B cell (primary cell): ENCODE results near the gene LYSMD1. TPM values are rescaled to one million over a fixed set of nuclear protein-coding genes. Genes with fewer than 3 reads are reported as not detected.
"Not testable (repeated sequence)": the region's sequence is repeated elsewhere in the genome, so short reads cannot be mapped to it uniquely, and the experiment has no call there.

Experiments
- ATAC-seq: fragments of 200-7000 bp; cut with Tn5 transposase; one replicate; pipeline ENCODE4 v1.10.0; 2021; ENCODE audit warnings: low read depth, mild to moderate bottlenecking, moderate number of reproducible peaks, moderate library complexity
- CTCF ChIA-PET: fragments of 350-600 bp; sonication (Branson Sonifier 250); formaldehyde crosslinking; loops from one replicate; lab custom pipeline; 2021; ENCODE audit warnings: antibody characterized with exemption, inconsistent platforms; lab: Charles Lee
- POLR2A ChIA-PET: fragments of 350-600 bp; sonication (Branson Sonifier 250); formaldehyde crosslinking; loops from one replicate; lab custom pipeline; 2021; ENCODE audit warnings: antibody characterized with exemption; lab: Charles Lee
- DNase-seq: peaks from one replicate; pipeline ENCODE4 v3.0.0; 2013
- H2AFZ ChIP-seq: 2 replicates; pipeline ENCODE4 v1.6.1; 2012; ENCODE audit warnings: mild to moderate bottlenecking, low read depth, low read length; ENCODE audit not compliant: insufficient read depth, poor library complexity, severe bottlenecking
- H3K27ac ChIP-seq, 2 donors: 1 replicate in 1 of 2; 2 replicates in 1 of 2; pipeline ENCODE4 v1.5.1; 2012 to 2013; ENCODE audit warnings: low read length in 2 of 2, mild to moderate bottlenecking in 2 of 2, moderate library complexity in 1 of 2
- H3K27me3 ChIP-seq, 4 experiments: fragments of 200-600 bp in 1 of 4; sonication (generic) in 1 of 4; replicated peaks in 1 of 4; 1 replicate in 2 of 4; 2 replicates in 2 of 4; pipeline versions ENCODE4 v1.6.1 to v1.7.0; 2013 to 2016; ENCODE audit warnings: low read length in 3 of 4, mild to moderate bottlenecking in 2 of 4, mixed read lengths in 1 of 4, moderate library complexity in 1 of 4; ENCODE audit not compliant: insufficient read depth in 4 of 4, control insufficient read depth in 3 of 4; ENCODE audit errors: control extremely low read depth in 1 of 4
- H3K36me3 ChIP-seq, 2 experiments: replicated peaks in 1 of 2; 1 replicate in 1 of 2; 2 replicates in 1 of 2; pipeline versions ENCODE4 v1.6.1 to v1.7.1; 2013; ENCODE audit warnings: low read length in 1 of 2; ENCODE audit not compliant: insufficient read depth in 2 of 2, control insufficient read depth in 1 of 2; ENCODE audit errors: control extremely low read depth in 1 of 2, extremely low read depth in 1 of 2
- H3K4me1 ChIP-seq, 2 donors: fragments of 200-600 bp in 1 of 2; sonication (generic) in 1 of 2; 1 replicate in 1 of 2; 2 replicates in 1 of 2; pipeline versions ENCODE4 v1.5.1 to v1.6.1; 2013 to 2017; ENCODE audit warnings: low read length in 2 of 2; ENCODE audit not compliant: control insufficient read depth in 2 of 2, insufficient read depth in 2 of 2
- H3K4me2 ChIP-seq: replicated peaks from 2 replicates; pipeline ENCODE3; 2012; ENCODE audit warnings: mild to moderate bottlenecking, low read depth, low read length; ENCODE audit not compliant: poor library complexity, severe bottlenecking
- H3K4me3 ChIP-seq, 5 experiments: fragments of 200-600 bp in 1 of 5; sonication (generic) in 1 of 5; 1 replicate in 3 of 5; 2 replicates in 2 of 5; pipeline versions ENCODE4 v1.5.1 to v1.7.0; 2011 to 2016; ENCODE audit warnings: low read length in 4 of 5, mild to moderate bottlenecking in 4 of 5, low read depth in 2 of 5, control low read depth in 1 of 5, moderate library complexity in 1 of 5; ENCODE audit not compliant: insufficient read depth in 1 of 5; ENCODE audit errors: control extremely low read depth in 1 of 5, extremely low read depth in 1 of 5
- H3K79me2 ChIP-seq: fragments of 200-600 bp; sonication (generic); one replicate; pipeline ENCODE4 v1.6.0; 2016; ENCODE audit warnings: low read length; ENCODE audit not compliant: control insufficient read depth, insufficient read depth
- H3K9ac ChIP-seq: fragments of 200-600 bp; sonication (generic); 2 replicates; pipeline ENCODE4 v1.6.1; 2017; ENCODE audit warnings: mild to moderate bottlenecking, low read length, moderate library complexity
- H3K9me3 ChIP-seq, 3 donors: one replicate each; pipeline versions ENCODE4 v1.6.1 to v1.7.1; 2013; ENCODE audit warnings: low read length in 2 of 3; ENCODE audit not compliant: control insufficient read depth in 2 of 3, insufficient read depth in 1 of 3; ENCODE audit errors: control extremely low read depth in 1 of 3
- H4K20me1 ChIP-seq: 2 replicates; pipeline ENCODE4 v1.6.0; 2012; ENCODE audit warnings: mild to moderate bottlenecking, low read length; ENCODE audit not compliant: insufficient read depth, control insufficient read depth, poor library complexity, severe bottlenecking
- H3K27ac Mint-ChIP-seq: one replicate; pipeline ENCODE4 v1.8.0; 2021; ENCODE audit warnings: mixed read lengths
- H3K27me3 Mint-ChIP-seq: one replicate; pipeline ENCODE4 v1.8.0; 2021; ENCODE audit warnings: mixed read lengths
- H3K4me1 Mint-ChIP-seq: one replicate; pipeline ENCODE4 v1.8.0; 2021; ENCODE audit warnings: mixed read lengths
- H3K4me3 Mint-ChIP-seq: one replicate; pipeline ENCODE4 v1.8.0; 2021; ENCODE audit warnings: mixed read lengths
- H3K9me3 Mint-ChIP-seq: one replicate; pipeline ENCODE4 v1.8.0; 2022; ENCODE audit warnings: mixed read lengths; ENCODE audit not compliant: insufficient read depth
- EZH2 ChIP-seq: IDR thresholded peaks from 2 replicates; pipeline ENCODE4 v1.6.1; 2012; ENCODE audit warnings: borderline replicate concordance, low read depth, mild to moderate bottlenecking, moderate library complexity, low read length; ENCODE audit not compliant: insufficient read depth, poor library complexity, severe bottlenecking
- WGBS: methylation state at CpG from one replicate; pipeline ENCODE4 v1.1.5; 2013; ENCODE audit warnings: missing lambda C conversion rate; ENCODE audit not compliant: insufficient coverage; 5-methylcytosine and 5-hydroxymethylcytosine counted together
- intact Hi-C: fragments of 100-400 bp; cut with micrococcal nuclease; formaldehyde crosslinking; loops from one replicate; pipeline ENCODE4 v1.10.0; 2022
- polyA plus RNA-seq: library from polyadenylated mRNA; depleted of rRNA; stranded (reverse); fragments of >200 nt; gene quantifications from 2 replicates; pipeline ENCODE4 v1.2.3, GENCODE V29; 2012
- total RNA-seq, 2 donors: library from RNA; stranded (reverse); fragments of 120-200 nt in 1 of 2; gene quantifications; 1 replicate in 1 of 2; 2 replicates in 1 of 2; pipeline versions ENCODE4 v1.2.3 to v1.2.4, GENCODE V29; 2013 to 2022
- TF ChIP-seq, protein P1 (sequence below): fragments of 200-600 bp; IDR thresholded peaks from one replicate; pipeline ENCODE4 v1.8.0; 2022; ENCODE audit warnings: antibody characterized with exemption, mild to moderate bottlenecking

LYSMD1 gene
- total and polyA plus RNA-seq, 2 donors (not counting 1 experiment from before 2014, with no cell fraction given): 1.4 to 5.8 TPM

DNA sequence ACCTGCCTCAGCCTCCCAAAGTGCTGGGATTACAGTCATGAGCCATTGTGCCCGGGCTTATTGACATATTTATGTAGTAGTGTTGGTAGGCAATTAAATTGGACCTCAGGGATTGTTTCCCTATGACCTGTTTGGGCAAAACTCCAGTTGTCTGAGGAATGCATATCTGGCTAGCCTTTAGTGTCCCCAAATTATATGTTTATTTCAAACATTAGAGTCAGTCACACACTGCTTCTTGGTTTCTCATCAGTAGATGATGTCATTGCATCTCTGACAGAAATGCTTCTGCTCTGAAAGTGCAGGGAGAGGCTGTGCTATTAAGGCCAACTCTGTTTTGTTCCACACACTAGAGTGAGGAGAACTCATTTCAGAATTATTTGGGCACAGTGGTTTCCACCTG, 45.1 kb upstream of the LYSMD1 start:
- Histone ChIP-seq H3K36me3 (peaks cover 2 to 35% of the 10 kb centered on the region in 2 experiments), H4K20me1 (peaks cover 11% of the 10 kb centered on the region), H3K4me1 (no peaks in the 10 kb centered on the region), H3K9ac (no peak overlapping the region), H3K27ac (no peak overlapping the region), H3K4me3 (no peak overlapping the region), H3K27me3 (no peaks in the 10 kb centered on the region), H3K9me3 (no peaks in the 10 kb centered on the region), H2AFZ (no peak overlapping the region), H3K79me2 (peaks cover 94% of the 10 kb centered on the region), H3K4me2 (no peak overlapping the region)
- POLR2A ChIA-PET: interaction anchor here (0.7 kb wide), 1 partner anchor 108 kb away, joined by 5 read pairs; no protein-coding TSS in a partner anchor
- H3K4me1 Mint-ChIP-seq: peaks cover 15% of the 10 kb centered on the region
- no peaks in the 10 kb centered on the region for H3K9me3 Mint-ChIP-seq
- H3K27ac Mint-ChIP-seq: no peak overlapping the region
- intact Hi-C loops: no loop called here
- DNase-seq (no peak), ATAC-seq (no peak)
- no CpG with 5 or more reads among the region's 1 CpG for WGBS
- H3K4me3 Mint-ChIP-seq: no peak overlapping the region
- CTCF ChIA-PET: no interaction called here
- TF ChIP-seq, protein P1, sequence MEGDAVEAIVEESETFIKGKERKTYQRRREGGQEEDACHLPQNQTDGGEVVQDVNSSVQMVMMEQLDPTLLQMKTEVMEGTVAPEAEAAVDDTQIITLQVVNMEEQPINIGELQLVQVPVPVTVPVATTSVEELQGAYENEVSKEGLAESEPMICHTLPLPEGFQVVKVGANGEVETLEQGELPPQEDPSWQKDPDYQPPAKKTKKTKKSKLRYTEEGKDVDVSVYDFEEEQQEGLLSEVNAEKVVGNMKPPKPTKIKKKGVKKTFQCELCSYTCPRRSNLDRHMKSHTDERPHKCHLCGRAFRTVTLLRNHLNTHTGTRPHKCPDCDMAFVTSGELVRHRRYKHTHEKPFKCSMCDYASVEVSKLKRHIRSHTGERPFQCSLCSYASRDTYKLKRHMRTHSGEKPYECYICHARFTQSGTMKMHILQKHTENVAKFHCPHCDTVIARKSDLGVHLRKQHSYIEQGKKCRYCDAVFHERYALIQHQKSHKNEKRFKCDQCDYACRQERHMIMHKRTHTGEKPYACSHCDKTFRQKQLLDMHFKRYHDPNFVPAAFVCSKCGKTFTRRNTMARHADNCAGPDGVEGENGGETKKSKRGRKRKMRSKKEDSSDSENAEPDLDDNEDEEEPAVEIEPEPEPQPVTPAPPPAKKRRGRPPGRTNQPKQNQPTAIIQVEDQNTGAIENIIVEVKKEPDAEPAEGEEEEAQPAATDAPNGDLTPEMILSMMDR: no peak
- no peak for TF ChIP-seq EZH2
- no peaks in the 10 kb centered on the region for H3K27me3 Mint-ChIP-seq

DNA sequence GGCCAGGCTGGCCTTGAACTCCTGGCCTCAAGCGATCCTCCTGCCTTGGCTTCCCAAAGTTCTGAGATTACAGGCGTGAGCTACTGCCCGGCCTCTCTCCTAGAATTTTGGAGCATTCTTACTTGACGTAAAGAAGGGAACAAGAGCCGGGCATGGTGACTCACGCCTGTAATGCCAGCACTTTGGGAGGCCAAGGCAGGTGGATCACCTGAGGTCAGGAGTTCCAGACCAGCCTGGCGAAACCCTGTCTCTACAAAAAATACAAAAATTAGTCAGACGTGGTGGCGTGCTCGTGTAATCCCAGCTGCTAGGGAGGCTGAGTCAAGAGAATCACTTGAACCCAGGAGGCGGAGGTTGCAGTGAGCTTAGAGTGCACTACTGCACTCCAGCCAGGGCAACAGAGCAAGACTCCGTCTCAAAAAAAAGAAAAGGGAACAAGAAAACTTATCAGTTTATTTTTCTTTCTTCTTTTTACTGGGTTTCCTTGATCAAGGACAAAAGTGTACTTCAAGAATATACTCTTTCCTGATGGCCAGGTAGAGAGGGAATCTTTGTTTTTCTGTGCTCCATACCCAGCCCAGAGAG, 39.8 kb upstream of the LYSMD1 start:
- H3K4me3 ChIP-seq, H2AFZ ChIP-seq, H3K4me3 Mint-ChIP-seq, H3K27ac ChIP-seq, H3K9me3 ChIP-seq, H3K27ac Mint-ChIP-seq, intact Hi-C loops, H3K9ac ChIP-seq, ATAC-seq, CTCF ChIA-PET, H3K9me3 Mint-ChIP-seq, H3K4me2 ChIP-seq, POLR2A ChIA-PET, H3K27me3 ChIP-seq, DNase-seq, H3K4me1 ChIP-seq, H3K27me3 Mint-ChIP-seq: not testable (repeated sequence)
- Histone ChIP-seq H4K20me1 (peaks cover 18% of the 10 kb centered on the region), H3K36me3 (peaks cover 3 to 25% of the 10 kb centered on the region in 2 experiments), H3K79me2 (peaks cover 95% of the 10 kb centered on the region)
- WGBS: 96% methylated on average over 12 of the region's 12 CpGs
- peaks cover 25% of the 10 kb centered on the region for H3K4me1 Mint-ChIP-seq
